Measurements from ENCODE around the gene IL2RA.

The IL2RA gene

DNA sequence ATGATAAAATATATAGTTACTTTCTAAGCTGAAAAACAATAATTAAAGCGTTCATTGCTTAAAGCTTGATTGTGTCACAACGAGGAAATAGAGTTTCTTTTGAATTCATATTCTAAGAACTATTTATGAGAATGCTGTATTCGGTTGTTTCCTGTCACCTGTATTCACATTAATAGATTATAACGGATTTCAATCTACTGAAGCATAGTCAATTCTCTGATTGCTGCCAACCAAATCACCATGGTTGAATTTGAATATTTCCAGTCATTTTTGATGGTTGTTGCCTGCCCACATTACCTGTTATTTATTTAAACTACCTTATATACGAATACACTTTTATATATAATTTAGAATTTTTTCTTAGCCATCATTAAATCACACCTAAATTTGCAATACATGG, 22.0 kb downstream of the IL2RA start:
- no peak for DNase-seq (ENCODE audit: low read depth in 2 of 2)

GRCh38 chr10:6039711-6040110, 22.5 kb downstream of the IL2RA start:
- no peak for DNase-seq (ENCODE audit: low read depth in 2 of 2)

- no peak for DNase-seq (ENCODE audit: low read depth in 2 of 2)
Observed at GRCh38 chr10:6038071-6038631, 24.0 kb downstream of the IL2RA start.

DNA sequence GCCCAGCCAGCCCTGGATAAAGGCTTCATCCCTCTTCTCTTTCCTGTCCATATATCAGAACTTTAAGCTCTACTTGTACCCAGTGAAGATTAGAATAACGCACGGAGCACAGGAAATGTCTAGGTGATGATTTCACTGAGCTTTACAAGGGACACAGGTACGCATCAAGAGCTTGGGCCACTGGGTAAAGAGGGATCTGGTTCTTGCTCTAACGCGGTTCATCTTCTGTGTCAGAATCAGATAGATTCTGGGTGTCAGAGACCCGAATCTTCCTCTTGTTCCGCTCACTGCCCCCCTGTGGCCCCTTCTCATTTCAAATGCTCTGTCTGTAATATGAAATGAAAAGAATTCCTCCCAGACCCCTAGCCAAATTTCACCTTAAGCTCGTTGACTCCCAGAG, 24.7 kb downstream of the IL2RA start:
- no peak for DNase-seq (ENCODE audit: low read depth in 2 of 2)

- DNase-seq (ENCODE audit: low read depth in 2 of 2) = no peak
Observed at GRCh38 chr10:6036861-6037321, 25.3 kb downstream of the IL2RA start.

- no peak for DNase-seq (ENCODE audit: low read depth in 2 of 2)
Observed at GRCh38 chr10:6035931-6036575, 26.1 kb downstream of the IL2RA start.

DNA sequence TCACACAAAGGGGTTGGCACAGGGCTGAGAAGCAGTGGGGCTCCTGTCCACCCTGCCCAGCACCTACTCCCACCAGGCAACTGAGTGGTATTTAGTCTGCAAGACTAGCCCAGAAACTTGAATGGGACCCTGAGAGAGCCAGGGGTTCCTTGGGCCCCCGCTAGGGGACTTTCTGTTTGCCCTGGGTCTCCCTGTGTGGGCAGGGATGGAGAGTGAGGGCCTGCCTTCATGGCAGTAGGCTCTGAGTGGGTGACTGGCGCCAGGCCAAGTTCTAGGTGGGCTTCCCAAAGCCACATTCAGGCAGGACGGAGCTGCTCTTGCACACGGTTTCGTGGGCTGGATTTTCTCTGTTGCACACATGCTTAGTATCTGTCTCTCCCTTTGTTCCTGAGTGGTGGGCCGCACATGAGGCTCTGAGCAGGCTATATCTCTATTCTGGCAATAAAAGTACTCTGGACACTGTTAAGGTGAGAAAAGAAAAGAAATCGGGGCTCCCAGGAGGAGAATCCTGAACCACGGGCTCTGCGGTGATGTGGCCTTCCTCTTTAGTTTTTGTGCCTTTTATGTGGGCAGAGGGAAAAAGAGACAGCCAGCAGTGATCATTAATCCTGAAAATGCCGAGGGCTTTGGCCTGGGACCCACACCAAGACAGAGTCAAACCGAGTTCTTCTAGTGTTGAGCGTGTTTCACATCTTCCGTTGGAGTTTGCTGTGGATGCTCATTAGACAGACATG, 26.9 kb downstream of the IL2RA start:
- DNase-seq (ENCODE audit: low read depth in 2 of 2) = no peak

DNA sequence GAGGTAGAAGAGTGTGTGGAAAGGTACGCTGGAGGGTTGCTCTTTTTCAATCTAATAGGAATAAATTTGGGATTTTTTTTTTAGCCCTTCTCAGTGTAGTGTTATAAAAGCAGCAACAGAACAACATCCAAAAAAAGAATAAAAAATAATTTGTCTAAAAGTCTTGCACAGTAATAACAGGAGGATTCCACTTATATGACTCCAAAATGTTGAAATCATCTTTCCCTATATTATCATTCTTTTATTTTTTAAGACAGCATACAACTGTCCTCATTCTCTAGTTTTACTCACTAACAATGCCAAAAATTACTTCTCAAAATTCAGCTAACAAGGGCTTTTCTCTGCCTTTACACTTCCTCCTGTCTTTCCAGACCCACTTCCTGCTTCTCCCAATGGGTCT, 27.8 kb downstream of the IL2RA start:
- no peak for DNase-seq (ENCODE audit: low read depth in 2 of 2)

GRCh38 chr10:6033954-6034353, 28.2 kb downstream of the IL2RA start:
- no peak for DNase-seq (ENCODE audit: low read depth in 2 of 2)

DNA sequence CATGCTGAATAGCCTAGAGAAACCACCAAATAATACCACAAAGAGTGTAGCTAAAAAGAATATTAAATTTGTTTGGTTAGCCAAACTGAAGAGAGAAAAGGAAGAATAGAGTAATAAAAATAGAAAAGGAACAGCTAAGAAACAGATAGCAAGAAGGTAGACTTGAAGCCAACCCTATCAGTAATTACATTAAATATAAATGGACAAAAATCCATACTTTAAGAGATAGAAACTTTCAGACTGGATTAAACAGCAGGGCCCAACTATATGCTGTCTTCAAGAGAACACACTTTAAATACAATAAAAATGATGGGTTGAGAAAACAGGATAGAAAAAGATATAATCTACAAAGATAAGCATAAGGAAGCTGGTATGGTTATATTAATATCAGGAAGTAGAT, 31.2 kb downstream of the IL2RA start:
- no peak for DNase-seq (ENCODE audit: low read depth in 2 of 2)

- DNase-seq (ENCODE audit: low read depth in 2 of 2) = no peak
Observed at GRCh38 chr10:6030217-6030616, 31.9 kb downstream of the IL2RA start.

- DNase-seq (ENCODE audit: low read depth in 2 of 2) = no peak
Observed at GRCh38 chr10:6027929-6028328, 34.2 kb downstream of the IL2RA start.

DNA sequence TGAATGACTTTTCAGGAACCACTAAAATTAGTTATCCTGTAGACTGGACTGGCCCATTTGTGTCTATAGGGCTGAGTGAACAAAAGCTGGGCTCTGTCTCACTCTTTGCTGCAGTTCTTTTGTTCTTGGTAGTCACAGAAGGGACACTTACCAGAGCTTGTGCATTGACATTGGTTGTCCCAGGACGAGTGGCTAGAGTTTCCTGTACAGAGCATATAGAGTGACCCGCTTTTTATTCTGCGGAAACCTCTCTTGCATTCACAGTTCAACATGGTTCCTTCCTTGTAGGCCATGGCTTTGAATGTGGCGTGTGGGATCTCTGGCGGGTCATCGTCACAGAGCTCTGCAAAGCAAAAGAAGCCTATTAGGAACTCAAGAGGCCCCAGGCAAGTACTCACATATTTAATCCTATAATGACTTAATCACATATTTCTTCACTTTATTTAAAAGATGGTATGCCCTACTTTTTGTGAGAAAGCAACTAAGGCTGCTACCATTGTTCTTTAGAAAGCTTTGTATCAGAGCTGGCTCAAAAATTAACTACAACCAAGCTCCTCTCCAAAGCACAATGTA, 36.4 kb downstream of the IL2RA start:
- no peak for DNase-seq (ENCODE audit: low read depth in 2 of 2)

DNA sequence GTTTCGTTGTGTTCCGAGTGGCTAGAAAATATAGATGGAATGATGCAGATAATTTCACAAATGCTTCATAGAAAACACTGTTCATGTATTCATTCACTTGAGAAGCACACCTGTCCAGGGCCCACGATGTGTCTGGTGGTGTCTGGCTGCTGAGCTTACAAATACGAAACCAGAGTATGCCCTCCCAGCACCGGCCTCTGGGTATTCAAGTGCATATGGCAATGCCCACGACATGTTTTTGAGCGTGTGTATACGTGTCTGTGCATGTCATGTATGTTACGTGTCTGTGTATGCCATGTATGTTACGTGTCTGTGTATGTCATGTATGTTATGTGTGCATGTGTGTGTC, 37.9 kb downstream of the IL2RA start:
- DNase-seq (ENCODE audit: low read depth in 2 of 2) = no peak

DNA sequence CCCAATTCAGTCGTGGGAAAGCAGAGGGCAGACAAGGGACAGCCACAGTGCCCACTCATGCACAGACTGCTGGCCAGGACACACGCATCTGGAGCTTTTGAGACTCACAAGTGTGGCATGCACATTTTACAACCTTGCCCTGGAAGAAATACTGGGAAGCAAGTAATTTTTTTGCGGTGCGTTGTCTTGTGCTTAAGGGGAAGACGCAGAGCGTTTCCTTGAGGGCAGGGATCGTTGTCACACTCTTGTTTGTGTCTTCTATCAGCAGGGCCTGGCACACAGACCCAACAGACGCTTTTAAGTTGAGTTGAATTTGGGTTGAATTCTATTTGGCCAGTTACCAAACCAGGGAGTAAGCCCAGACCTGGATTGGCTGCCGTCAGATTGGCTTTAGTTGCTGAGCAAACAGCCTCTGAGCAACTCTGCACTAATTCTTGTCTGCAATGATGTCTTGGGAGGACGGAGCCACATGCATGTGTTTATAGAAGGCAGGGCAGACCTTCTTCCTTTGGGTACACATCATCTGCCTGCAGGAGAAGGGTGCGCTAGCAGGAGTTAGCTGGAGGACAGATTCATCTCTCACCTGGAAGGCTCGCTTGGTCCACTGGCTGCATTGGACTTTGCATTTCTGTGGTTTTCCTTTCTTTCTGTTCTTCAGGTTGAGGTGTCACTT, 38.4 kb downstream of the IL2RA start:
- DNase-seq (ENCODE audit: low read depth in 2 of 2) = no peak

- DNase-seq (ENCODE audit: low read depth in 2 of 2) = no peak
Observed at GRCh38 chr10:6022660-6023059, 39.5 kb downstream of the IL2RA start.

GRCh38 chr10:6020826-6021225, 41.3 kb downstream of the IL2RA start:
- no peak for DNase-seq (ENCODE audit: low read depth in 2 of 2)

DNA sequence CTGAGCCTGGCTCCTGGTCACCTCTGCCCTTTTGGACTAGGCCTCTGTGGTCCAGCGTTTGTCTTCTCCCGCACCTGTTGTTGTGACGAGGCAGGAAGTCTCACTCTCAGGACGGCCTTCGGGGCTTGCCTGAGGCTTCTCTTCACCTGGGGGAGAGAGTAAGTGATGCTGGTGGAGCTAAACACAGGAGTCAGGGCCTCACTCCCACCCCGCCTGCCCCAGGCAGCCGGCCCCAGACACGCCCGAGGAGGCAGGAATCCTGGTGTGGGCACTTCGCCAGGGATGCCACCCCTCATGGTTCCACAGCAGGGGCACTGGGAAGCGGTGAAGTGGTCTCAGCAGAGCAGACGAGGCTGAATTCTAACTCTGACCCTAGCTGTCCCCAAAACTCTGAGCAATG, 42.4 kb downstream of the IL2RA start:
- DNase-seq (ENCODE audit: low read depth in 2 of 2) = no peak

DNA sequence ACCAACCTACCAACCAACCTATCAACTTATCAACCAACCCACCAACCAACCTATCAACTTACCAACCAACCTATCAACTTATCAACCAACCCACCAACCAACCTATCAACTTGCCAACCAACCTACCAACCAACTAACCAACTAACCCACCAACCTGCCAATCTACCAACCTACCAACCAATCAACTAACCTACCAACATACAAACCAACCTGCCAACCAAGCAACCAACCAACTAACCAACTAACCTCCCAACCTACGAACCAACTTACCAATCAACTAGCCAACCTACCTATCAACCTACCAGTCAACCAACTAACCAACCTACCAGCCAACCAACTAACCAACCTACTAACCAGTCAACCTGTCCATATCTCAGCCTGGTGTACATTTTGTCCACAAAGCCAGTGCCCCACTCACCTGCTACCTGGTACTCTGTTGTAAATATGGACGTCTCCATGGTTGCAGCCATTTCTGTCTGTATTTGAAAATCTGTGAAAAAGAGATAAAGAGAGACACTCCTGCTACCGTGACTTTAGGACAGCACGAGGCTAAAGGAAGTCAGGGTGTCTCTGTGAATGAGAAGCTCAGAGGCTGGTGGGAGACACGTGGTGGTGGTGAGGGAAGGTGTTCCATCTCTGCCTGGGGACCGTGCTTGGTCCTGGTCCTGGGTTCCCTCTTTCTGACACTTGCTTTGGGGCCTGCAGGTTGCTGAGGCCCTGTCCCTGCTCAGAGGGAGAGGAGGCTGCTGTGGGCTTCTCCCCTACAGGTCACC, 43.0 kb downstream of the IL2RA start:
- no peak for DNase-seq (ENCODE audit: low read depth in 2 of 2)

DNA sequence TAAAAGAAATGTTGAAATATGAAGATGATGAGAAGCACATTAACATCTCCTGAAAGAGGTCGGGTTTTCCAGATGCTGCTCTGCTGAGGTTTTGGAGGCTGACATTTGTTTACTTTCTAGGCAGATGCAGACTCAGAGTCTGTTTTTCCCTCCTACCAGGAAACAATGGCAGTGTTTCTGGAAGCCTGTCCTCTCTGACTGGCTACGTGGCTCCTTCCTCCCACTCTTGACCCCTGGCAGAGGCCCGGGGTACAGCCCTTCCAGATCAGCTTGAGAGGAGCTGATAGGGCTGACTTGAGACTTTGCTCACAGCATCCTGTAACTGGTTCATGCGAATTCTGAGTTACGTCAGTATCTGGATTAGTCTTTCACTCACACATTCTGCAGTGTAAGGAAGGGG, 43.7 kb downstream of the IL2RA start:
- no peak for DNase-seq (ENCODE audit: low read depth in 2 of 2)

GRCh38 chr10:6017781-6018354, 44.3 kb downstream of the IL2RA start:
- no peak for DNase-seq (ENCODE audit: low read depth in 2 of 2)

Data from stimulated activated CD8-positive, alpha-beta memory T cell treated with anti-CD3 and anti-CD28 coated beads, Interleukin-15, amount 100 ng/mL, for 48 hours (primary cell).